GM21390 (cell line): Measurements from ENCODE around the gene RNF144B.
"Not testable (repeated sequence)": the region's sequence is repeated elsewhere in the genome, so short reads cannot be mapped to it uniquely, and the experiment has no call there.

ENCODE experiments used
- ATAC-seq: cut with Tn5 transposase; IDR thresholded peaks from one replicate; pipeline ENCODE4 v1.9.1; 2021; ENCODE audit not compliant: unreplicated experiment

RNF144B gene

DNA sequence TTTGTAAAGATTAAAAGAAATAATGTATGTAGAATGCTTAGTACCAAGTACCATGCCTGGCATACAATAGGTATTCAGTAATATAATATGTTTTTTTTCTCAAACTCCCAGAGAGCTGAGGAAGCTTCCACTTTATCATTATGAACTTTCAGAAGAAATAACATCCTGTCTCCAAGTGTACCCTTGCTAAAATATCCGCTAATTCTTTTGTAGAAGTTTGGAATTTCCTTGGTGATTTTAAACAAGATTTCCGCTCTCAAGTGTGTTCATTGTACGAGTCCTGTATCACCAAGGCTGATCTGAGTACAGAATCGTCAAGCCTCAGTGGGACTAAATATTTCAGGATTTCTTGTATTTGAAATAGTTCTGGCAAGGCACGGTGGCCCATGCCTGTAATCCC is 16.1 kb upstream of the RNF144B start:
- ATAC-seq, result no peak

DNA sequence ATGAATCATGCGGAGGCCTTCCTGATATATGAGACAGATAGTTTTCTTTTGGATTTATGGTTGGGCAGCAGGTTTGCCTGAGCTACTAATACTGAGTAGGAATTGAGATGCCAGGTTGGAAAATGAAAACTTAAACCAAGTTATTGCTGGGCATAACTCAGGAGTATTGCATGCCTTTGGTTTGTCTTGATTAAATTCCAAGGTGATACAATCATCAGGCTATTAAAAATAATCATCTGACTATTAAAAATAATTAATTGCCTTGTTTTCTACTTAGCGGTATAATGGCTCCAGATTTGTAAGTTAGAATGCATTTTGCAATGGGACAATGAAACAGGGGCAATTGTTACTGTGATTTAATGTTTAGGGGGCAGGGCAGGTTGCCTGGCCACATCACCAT is 15.5 kb upstream of the RNF144B start:
- no peak for ATAC-seq

DNA sequence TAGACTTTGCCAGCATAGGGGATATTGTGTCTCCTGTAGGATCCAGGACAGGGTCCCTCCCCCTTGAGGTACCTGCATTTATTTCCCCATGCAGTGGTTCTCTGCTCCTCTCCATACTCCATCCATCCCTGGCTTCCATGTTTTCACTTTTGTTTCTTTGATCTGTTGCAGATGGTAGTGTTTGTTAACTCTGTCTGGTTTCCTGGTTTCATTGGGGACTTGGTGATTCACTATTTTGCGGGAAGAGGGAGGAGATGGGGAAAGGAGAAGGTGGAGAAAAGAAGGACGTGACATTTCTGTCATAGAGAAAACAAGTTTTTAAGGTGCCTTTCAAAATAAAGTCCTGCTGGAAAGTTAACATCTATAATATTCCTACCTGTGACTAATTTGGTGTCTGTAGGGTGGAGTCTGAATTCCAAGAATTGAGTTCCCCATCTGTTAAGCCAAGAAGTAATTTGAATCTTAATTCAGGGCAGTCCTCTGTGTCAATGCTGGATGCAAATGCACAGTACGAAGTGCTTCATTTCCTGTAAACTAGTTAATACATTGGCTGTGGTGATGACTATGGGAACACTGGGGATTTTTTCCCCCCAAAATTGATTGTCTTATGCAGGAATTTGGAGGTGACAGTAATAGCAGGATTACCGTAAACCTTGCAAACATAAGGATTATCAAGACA is 6.9 kb upstream of the RNF144B start:
- no peak for ATAC-seq

DNA sequence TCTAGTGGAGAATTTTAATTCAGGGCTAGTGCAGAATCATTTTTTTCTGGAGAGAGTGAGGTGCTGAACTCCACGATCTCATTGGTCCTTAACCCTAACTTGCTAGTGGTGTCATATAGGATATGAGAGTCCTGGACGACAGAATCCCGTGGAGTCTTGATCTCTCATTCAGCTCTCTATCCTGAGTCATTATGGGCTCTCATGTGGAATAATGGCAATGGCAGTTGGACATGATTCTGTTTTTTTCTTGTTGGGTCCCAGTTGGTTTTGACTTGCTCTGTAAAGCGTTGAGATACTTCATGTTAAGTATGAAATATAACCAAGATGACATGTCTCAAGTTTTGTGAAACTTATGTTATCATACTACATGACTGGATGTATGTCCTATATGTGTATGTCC is 6.3 kb upstream of the RNF144B start:
- ATAC-seq, result no peak

DNA sequence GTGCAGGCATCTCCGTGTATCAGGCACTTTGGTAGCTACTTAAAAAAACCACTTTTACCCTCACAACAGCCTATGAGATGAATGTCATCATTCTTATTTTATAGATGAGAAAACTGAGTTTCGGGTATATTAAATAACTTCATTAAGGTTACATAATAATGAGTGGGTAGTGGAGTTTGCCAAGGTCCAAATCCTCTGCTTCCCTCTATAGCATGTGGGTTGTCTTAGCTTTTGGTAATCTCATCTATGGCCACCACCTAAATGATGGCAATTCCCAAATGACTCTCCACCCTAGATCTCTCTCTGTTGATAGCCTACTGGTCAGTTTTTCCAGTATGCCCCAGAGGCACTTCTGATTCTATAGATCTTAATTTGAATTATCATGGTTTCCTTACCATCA is 3.7 kb upstream of the RNF144B start:
- ATAC-seq, result no peak

DNA sequence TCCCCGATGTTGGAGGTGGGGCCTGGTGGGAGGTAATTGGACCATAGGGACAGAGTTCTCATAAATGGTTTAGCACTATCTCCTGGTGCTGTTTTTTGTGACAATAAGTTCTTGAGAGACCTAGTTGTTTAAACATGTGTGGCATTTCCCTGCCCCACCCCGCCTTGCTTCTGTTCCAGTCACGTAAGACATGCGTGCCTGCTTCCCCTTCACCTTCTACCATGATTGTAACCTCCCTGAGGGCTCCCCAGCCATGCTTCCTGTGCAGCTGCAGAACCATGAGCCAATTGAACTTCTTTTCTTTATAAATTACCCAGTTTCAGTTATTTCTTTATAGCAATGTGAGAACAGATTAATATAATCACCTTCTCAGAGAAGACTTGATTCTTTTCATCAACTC is 2.5 kb upstream of the RNF144B start:
- ATAC-seq, result no peak

DNA sequence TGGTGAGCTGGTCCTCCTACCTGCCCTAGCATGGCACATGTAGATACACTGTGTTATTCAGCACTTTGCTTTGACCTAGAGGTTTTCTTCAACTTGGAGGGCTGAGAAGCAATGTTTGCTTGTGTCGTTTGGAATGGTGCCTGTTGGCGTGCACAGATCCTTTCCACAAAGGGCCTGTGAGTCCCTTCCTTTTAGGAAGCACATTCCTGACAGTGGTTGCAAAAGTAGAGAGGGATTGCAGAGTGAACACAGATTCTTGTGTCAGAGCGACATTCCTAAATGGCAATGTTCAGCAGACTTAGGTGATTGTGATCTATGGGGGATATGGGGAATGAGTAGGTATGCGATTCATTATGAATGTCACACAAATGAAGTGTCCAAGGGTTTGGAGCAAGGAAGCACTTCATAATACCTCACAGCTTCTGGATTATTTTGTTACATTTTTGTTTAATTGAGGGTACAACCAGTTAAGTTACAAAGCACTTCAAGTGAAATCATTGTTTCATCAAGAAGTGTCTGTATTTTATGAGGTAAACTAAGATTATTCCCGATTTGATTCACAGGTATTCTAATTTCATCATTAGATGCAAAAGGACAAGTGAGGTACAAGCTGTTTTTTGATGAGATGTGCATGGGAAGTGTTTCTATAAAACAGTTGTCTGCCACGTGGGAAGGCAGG is 713 bp upstream of the RNF144B start:
- ATAC-seq, result no peak

DNA sequence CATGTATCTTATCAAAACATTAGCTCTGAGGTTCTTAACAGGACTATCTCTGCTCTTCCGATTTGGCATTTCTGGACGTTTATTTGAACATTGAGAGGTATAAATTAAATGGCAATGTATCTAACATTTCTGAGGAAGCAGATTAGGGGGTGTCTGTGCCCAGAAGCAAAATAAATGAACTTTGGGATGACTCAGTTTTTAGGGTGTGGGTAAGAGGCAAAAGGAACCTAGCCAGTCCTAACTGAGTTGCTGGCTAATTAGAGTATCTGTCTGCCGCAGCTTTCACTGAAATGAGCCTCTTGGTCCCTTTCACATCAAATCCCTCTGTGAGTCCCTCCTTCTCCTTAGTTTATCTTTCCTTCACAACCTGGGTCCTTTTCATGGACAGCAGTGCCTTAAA is 1.1 kb downstream of the RNF144B start:
- no peak for ATAC-seq

DNA sequence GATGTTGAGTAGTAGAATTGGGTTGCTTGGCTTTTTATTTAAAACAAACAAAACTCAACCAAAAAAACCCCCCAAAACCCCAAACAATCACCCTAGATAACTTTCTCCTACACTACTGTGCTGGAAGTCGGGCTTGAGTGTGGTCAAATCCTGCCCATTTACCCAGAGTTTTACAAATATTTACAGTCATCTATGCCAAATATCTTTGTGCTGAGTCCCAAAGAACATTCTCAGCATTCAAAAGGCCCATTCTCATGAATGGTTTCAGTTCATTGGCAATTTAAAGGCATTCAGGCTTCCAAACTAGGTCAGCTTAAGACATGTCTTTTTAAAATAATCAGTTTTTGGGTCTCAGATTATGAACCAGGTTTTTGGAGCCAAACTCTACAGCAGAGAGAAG is 1.8 kb downstream of the RNF144B start:
- no peak for ATAC-seq

DNA sequence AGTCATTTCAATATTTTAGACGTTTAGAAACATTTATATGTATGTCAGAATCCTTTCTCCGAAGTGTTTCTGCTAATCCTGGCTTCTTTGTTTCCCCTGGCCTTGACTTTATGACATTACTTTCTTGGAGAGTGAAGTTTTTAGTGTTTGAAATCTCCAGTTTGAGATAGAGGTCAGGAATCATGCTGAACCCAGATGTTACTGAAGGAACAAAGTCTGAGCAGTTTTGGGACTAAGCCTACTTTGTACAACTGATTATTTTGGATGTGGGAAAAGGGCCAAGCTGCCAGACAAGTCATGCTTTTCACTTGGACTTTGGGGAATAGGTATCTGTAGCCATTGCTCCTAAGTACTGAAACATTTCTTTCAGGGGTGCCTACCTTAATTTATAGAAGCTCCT is 2.3 kb downstream of the RNF144B start:
- no peak for ATAC-seq

DNA sequence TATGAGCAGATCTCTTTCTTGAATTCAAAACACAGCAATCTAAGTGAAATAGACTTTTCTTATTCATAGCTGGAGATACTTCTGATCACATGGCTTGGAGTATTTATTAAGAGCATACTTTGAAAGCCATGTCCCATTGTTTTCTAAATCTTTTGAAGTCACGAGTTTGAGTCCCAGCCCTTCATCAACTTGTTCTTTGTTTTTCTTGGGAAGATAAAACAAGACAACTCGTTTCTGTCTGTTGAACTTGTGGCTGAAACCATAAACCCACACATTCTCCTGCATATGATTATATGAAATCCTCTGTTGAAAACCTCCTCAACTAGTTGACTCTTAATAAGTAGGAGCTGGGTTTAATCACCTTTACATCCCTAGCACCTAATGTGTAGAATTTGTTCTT is 3.3 kb downstream of the RNF144B start:
- no peak for ATAC-seq

DNA sequence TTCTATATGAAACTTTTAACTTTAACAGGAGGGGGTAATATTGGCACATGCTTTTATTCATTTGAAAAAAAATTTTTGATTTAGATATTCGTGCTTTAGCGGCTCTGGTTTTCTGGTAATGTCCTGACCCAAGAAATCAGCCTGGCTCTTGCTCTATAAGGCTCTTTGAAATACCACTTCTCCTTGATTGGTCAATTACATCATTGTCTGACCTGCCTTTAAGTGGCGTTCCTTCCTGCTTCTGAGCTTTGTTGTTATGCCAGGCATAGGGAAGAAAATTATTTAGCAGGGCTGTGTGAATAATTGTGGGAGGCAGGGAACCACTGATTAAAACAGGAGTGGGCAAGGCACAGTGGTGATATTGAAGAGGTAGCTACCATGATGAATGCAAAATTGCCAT is 3.9 kb downstream of the RNF144B start:
- no peak for ATAC-seq

DNA sequence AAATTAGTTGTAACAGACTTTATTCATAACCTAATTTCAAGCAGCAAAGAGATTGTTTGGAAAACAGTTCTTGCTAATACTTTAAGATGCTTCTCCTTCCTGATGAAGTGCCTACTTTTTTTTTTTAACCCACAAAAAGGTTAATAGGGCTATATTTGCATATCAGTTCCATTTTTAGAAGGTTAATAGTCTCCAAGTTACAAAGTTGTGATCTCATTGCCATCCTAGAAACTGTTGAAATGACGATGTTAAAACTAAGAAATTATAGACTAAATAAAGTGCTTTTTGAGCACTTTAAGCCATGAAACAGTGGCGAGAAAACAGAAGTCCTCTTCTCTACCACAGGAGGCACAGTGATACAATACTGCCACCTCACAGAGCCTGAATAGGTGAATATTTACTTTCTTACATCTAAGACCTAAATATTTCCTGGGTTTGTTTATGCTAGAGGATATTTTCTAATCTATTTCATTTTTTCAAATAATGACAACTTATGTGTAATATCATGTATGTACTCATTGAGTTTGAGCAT is 5.3 kb downstream of the RNF144B start:
- no peak for ATAC-seq

DNA sequence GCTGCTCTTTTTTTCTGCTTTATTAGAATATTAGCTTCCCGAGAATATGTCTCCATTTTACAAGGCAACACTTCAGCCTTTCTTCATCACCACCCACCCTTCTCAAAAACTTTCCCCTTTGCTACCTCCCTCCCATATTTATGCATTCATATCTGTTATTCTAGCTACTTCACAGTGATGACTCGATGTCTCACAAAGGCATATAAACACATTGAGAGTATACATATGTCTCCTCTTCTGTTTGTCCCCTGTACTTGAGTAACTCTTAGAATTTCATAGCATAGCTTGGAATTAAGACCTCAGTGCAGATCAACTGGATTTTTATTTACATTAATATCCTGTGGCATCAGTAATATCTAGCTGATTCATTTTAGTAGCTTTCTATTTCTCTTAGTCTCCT is 6.5 kb downstream of the RNF144B start:
- no peak for ATAC-seq

DNA sequence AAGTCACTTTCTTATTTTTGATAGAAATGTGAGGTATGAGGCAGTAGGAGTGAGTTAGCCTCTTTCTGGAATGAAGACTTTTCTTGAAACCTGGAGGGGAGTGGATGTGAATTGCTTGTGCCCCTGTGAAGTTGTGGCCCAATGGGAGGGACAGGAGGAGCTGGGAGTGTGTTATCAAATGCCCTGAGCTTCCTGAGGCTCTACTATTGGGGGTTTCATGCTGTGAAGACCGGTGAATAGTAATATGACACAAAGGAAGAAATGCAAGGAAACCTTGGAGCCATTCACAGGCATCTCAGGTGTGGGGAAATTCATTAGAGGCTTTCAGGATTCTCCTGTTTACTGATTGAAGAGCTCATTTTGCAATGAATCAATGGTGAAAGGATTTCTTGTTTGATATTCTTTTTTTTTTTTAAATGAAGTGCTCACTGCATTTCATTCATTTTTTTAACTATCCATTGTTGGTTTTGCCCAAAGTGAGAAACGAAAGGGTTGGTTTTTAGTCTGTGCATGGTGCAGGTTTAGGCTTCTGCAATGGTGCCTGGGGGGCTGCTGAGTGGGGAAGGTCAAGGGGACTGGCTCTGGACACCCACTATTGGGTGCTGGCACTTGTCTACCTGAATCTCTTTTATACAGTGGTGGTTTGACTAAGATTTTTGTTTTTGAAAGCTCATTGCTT is 8.2 kb downstream of the RNF144B start:
- ATAC-seq, result no peak

DNA sequence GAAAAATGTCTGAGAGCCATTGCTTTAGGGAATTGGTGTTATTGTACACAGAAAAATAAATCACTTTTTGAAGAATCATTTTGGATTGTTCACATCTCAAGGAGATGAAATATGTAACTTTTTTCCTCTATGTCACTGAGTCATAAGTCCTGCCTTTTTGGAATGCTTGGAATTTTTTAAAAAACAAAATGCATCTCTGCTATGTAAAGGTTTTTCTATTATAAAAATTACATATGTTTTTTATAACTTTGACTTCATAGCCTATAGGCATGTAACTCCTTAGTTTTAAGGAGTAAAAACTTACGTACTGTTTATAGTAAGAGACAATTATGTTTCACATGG is 8.7 kb downstream of the RNF144B start:
- no peak for ATAC-seq

DNA sequence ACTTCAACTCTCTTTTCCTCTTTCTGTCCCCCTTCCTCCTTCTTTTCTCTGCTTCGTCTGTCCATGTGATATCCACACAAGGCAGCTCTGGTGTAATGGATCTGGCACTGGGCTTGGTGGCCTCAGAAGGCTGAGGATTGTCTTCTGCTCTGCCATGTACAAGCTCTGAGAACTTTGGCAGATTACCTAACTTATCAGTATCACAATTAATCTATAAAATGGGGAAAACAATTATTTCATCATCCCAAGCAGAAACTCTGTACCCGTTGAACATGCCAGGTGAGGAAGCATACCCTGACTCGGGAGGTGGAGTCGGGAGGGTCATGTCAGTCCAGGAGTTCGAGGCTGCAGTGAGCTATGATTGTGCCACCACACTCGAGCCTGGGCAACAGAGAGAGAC is 10.6 kb downstream of the RNF144B start:
- ATAC-seq, result no peak

DNA sequence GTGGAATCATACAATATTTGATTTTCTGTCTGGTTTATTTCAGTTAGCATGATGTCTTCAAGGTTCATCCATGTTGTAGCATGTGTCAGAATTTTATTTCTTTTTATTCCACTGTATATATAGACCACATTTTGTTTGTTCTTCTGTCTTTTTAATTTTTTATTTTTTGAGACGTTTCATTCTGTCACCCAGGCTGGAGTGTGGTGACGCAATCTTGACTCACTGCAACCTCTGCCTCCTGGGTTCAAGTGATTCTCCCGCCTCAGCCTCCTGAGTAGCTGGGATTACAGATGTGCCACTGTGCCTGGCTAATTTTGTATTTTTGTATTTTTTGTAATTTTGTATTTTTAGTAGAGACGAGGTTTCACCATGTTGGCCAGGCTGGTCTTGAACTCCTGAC is 11.1 kb downstream of the RNF144B start:
- not testable (repeated sequence) for ATAC-seq

DNA sequence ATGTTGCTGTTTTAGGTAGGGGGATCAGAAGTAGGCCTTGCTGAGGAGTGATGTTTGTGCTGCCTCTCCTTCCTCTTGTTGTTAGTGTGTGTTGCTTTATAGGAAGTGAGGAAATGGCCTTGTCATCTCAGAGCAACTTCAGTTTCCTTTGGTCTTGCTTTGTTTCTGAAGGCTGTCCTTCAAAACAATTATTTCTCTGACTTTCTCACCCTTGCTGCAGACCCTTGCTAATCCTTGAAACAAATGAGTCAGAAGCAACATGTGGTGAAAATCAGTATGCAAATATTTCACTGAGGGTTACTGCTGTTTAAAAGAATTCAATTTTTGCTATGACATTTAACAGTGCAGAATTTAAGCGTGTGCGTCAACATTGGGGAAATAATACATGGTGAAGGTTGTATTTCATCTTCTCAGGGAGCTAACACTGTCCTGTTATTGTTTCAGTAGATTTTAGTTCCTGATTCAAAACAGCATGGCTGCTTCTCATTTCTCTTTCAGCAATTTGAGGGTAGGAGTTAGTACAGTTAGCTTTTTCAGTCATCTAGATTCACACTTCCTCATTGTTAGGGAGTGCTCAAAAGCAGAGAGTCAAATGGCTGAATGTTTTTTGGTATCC is 13.8 kb downstream of the RNF144B start:
- ATAC-seq, result peak; percentile 86

DNA sequence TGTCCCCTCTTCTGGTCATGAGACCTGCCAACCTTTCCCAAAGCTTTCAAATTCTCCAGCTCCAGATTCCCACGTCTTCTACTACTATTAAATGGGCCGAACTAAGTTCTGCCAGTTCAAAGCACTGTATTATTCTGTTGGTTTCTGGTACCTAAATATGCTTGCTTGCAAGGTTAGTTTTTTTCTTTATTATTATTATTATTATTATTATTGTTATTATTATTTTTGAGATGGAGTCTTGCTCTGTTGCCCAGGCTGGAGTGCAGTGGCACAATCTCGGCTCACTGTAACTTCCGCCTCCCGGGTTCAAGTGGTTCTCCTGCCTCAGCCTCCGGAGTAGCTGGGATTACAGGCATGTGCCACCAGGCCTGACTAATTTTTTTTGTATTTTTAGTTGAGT is 17.8 kb downstream of the RNF144B start:
- ATAC-seq, result not testable (repeated sequence)

DNA sequence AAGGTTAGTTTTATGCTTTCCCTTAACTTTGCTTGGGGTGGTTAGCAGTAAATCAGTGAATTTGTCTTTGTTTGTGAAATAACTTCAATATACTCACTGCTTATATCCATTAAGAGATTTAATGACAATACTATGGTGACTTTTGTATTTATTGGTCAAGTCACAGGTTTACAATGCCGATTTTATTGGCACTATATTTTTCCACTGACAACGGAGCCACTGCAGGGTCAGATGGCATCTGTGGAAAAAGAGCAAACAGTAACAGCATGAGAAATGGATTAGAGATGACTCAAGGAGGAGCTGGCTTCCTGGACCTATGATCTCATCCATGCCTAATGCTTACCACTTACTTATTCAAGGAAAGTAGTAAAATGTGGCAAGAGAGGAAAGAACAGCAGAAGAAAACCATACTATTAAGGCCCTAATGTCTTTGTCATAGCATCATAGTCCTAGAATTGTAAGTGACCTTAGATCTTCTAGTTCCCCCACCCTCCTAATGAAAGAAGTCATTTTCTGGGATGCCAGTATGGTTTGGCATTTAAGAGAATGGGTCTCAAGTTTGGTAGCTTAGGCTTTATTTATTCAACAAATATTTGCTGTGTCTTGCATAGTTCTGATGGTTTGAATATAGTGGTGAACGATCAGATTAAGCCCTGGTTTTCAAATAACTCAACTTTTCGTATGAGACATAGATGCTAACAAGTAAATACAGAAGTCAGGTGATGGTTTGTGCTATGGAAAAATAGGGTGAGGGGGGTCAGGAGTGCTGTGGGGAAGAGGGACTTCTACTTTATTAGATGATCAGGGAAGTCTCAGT is 18.5 kb downstream of the RNF144B start:
- ATAC-seq, result no peak
